Measurements from ENCODE around the gene SPAG5.
"Not testable (repeated sequence)": the region's sequence is repeated elsewhere in the genome, so short reads cannot be mapped to it uniquely, and the experiment has no call there.

Gene SPAG5

GRCh38 chr17:28598799-28599310 is at the start of gene SPAG5:
Gene SPAG5, minus strand, starts transcription at chr17:28599025. Its CDS starts 79 bp downstream, at chr17:28598946.
- DNase-seq, result peak; percentile 80

GRCh38 chr17:28646039-28646754 is 47.4 kb upstream of the SPAG5 start:
- no peak for DNase-seq

DNA sequence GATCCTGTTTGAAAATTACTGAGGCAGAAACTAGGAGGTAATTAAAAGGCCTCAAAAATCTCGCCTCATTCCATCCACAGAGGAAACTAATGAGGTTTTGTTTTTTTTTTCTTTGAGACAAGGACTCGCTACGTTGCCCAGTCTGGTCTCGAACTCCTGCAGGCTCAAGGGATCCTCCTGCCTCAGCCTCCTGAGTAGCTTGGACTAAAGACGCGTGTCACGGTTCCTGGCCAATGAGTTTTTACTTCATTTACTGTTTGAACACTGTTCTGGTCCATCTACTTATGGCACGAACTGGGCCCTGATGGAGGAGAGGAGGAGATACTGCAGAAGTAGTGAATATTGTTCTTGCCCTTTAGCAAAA is 46.7 kb upstream of the SPAG5 start:
- no peak for DNase-seq

DNA sequence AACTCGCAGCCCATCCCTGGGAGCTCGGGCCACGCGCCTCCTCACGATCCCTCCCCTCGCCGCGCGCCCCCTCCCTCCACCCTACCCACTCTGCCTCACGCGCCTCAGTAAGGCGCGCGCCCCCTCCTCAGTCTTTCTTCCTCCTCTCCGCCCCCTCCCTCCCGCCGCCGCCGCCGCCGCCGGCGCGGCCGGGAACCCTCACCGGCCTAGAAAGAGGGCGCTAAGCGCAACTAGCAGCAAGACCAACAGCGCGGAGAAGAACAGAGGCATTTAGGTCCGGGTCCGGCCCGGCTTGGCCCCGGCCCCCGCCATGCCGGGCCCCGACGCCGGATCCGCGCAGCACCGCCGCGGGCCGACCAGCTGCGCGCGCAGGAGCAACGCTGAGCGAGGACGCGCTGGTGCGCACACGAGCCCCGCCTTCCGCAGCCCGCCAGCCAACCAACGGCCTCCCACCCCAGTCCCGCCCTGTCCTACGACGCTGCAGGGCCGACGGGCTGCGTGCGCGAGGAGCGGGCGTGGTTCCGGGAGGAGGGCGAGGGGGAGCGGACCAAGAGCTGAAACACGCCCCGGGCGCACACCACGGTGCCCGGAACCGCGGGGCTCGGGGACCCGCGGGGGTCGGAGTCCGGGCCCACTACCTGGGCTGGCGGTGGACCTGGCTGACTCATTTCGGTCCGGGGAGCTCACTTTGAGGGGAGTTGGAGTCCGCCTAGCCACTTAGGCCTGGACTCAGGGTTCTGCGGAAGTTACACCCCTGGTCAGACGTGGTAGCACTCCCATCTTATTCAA is 46.2 kb upstream of the SPAG5 start, which contains the start of gene BLTP2:
Gene BLTP2 (minus strand): TSS at position 372 of the 789 bp plus-strand sequence. CDS start 102 bp downstream, at position 270.
- peak; percentile 74 for DNase-seq

DNA sequence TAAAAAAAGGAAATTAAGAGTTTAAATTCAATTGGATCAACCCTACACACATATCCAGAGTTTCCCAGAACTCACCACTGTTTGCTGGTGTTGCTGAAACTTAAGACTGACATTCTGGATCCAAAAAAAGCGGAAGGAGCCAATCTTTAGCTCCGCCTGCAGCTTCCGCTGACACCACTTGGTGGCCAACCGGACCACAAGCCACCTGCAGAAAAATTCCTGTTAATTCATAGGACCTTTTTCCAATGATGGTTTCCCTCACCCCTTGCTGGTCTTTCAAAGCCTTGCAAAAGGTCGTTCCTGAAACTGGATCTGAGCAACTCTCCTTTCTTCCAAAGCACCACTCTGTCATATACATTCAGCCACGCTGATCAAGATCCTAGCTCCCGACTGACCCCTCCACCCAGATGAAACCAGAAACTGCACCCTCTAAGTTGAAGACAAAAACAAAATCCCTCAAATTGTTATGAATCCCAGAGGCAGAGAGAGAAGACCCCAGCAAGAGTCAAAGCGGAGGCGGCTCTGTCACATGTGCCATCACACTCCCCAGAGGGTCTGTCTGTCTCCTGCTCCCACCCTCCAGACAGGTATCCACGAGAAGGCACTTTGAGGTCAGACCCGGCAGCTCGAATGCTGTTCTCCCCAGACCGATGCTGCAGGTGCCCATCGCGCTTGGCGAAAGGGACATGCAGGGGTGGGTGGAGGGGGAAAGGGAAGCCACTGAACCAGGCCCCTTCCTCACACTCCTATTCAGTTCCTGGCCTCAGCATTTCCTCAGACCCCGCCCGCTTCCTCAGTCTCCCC is 45.4 kb upstream of the SPAG5 start:
- peak; percentile 3 for DNase-seq

- no peak for DNase-seq
Observed at GRCh38 chr17:28641579-28641978, 42.8 kb upstream of the SPAG5 start.

DNA sequence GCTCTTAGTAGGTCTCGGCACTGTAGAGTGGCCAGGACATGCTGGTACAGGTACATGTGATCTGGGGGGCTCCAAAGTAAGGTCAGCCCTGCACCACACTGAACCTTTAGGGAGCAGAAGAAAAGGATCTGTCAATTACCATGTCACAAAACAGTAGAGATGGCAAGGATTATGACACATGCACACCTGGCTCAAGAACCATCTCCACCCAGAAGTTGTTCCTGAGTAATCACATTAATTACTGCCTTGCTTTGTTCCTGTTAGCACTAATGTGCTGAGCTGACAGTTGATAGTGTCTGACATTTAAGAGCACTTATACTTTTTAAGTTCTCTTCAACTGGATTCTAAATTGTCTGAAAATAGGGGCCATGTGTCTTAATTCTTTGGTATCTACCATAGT is 36.7 kb upstream of the SPAG5 start:
- DNase-seq, result no peak

DNA sequence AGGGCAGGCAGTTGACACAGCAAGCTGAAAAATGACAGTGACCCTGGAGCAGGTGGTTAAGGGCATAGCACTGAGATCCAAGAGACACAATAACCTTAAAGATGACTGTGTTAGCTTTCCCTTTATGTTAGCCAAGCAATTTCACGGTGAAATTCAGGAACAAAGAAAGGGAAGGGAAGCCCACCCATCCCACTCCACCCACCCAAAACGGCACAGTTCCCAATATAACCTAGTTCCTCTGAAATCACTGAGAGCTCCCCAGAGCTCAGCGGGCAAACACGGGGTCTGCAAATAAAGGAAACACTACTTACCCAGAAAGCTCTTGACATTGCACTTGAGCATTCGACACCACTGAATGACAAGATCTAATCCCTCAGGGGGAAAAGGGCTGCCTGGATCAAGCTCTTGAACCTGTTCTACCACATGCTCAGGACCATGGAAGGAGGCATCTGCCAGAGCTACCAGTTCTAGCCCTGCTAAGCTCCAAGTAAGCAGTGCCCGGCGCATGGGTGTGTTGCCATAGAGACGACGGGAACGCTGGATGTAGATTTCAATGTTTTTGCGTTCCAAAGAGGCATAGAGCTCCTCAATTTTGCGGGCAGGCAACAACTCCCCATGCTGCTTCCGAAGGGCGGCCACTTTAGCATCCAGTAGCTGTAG is 35.5 kb upstream of the SPAG5 start:
- no peak for DNase-seq

DNA sequence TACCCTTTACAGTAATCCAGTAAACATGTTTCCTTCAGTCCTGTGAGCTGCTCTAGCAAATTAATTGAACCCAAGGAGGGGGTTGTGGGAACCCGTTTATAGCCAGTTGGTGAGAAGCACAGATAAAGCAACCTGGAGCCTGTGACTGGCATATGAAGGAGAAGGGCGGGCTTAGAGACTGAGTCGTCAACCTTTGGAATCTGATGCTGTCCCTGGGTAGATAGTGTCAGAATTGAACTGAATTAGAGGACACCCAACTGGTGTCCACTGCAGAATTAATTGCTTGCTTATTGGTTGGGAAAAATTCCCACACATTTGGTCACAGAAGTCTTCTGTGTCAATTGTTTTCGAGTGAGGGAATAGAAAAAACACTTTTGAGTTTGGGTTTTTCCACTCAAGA is 28.0 kb upstream of the SPAG5 start:
- DNase-seq, result no peak

DNA sequence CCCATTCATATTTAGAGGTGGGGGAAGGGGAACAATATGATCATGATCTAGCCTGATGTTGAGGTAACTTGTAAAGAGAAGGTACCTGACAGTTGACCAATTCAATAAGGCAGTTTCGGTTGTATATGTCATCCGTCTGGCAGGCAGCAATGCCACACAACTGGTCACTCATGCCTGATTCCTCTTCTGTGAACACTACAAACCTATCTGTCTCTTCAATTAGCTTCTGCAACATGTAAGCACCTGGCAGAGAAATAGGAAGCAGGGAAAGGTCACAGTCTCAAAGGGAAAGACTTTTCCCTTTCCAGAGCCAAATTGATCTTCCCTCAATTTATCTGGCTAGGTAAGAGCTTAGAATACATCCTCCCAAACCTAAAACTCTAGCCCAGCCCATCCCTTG is 25.3 kb upstream of the SPAG5 start:
- no peak for DNase-seq

- no peak for DNase-seq
Observed at GRCh38 chr17:28623696-28624095, 24.9 kb upstream of the SPAG5 start.

DNA sequence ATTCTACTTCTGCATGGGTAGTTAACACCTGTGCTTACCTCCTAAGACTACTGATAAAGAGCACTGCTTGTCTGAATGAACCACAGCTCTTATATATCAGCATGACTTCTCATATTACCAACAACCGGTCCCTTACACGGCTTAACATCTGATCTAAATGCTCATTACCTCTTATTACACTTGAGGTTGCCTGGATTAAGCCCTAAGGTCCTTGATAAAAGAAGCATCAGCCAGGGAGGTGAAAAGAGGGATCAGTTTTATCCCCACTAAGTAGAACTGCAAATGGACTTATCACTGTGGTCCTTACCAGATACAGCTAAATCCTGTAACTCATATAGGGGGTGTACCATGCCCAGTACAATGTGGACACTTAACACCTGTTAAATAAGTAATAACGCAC is 23.4 kb upstream of the SPAG5 start:
- DNase-seq, result no peak

DNA sequence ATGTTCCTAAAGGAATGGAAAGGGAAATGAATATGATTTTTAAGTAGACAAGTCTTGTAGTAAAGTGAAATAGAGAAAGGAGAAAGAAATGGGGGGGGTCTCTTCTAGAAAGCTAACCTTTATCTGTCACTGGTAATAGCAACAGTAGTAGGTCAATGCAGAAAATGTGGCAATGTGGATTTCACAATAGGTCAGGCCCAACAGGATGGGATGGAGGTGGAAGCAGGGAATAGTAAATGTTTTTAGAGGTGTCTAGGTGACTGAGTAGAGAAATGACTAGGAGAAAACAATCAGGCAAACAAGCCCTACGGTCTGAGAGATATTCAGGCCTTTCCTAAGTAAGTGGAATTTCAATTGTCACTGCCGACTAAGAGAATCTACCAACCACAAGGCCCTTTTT is 21.2 kb upstream of the SPAG5 start:
- DNase-seq, result no peak

DNA sequence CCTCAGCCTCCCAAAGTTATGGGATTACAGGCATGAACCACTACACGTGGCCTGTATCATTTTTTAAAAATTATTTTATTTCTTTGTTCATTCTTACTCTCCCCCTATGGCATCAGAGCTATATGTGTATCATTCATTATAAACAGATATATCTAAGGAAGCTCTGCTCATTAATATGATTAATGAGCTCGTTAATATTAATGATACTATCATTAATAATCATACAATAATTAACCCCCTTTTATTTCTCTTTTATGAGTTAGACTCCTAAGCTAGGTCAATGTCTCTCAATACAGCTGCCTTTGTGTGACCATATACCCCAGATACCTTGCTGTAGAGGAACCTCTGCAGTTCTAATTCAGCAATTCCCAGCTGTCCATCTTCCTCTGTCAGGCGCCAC is 19.6 kb upstream of the SPAG5 start:
- DNase-seq, result no peak

DNA sequence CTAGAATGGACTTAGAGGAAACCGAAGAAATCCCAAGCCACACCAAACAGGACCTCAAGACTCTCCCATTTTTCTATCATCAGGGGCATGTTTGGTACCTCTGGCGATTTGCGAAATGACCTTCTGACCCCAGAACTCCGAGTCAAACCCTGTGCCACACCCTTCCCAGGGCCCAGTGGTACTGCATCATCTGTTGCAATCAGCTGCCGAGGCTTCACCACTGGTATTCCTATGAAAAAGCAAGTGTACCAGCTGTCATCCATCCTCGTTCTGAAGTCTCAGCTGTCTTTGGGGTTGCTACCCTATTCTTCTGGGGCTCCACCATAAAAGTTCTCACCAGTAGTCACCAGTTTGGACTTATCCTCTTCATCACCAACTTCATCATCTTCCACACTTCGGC is 17.5 kb upstream of the SPAG5 start:
- no peak for DNase-seq

DNA sequence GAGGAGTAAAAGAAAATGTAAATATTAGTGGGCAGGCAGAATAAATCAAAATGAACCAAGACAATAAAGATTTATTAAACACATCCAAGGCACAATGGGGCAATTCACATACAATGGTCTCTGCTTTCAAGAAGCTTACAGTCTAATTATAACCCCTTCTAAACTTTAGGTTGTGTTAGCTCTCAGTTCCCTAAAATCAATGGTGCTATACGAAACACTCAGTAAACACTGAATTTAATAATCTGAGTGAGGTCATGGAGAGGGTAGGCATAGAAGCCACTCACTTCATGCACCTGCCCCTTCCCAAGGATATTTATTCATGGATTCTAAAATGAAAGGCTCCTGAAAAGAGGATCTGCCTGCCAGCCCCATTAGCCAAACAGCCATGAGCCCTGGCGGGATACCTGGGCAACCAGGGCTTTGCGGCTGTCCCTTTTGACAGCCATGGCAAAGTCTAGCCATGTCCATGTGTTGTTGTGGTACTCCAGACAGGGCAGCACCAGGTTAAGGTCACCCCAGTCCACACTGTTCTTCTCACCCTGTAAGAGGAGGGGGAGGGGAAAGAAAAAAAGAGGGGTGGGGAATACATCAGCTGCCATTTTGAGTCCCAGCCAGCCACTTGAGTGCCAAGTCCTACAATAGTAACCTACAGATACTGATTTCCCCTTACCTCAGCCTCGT is 16.6 kb upstream of the SPAG5 start:
- DNase-seq, result no peak

DNA sequence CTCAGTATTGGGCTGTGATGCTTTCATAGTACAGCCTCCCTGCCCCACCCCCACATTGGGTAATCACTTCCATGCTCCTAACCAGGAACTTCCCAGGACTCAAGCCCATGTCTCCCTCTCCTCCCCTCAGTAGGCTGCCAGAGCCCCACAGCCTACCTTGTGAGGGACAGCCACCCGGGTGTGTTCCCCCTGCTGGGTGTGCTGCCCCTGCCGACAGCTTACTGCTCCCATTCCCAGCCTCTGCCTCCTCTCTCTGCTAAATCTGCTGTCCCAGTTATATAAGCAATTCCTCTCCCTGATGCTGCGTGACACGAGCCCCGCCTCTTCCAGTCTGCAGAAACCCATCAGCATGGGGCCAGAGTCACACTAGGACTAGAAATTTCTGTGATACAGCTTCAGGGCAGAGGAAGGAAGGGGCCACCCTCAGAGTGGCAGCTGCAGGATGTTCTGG is 15.1 kb upstream of the SPAG5 start, which contains the start of gene RSKR:
Gene RSKR (minus strand): TSS at position 255 of the 451 bp plus-strand sequence. CDS start 24 bp downstream, at position 231.
- no peak for DNase-seq

- DNase-seq, result no peak
Observed at GRCh38 chr17:28612936-28613872, 14.4 kb upstream of the SPAG5 start.

GRCh38 chr17:28612531-28612930 is 13.7 kb upstream of the SPAG5 start:
- DNase-seq, result no peak

GRCh38 chr17:28610376-28610775 is 11.6 kb upstream of the SPAG5 start:
- DNase-seq, result no peak

GRCh38 chr17:28604031-28604430 is 5.2 kb upstream of the SPAG5 start:
- not testable (repeated sequence) for DNase-seq

Measured in NCI-H446 treated with DMSO at 0.1 percent for 48 hours (cell line).